HCT116 (cell line): ENCODE results near the gene UPP2. TPM values are rescaled to one million over a fixed set of nuclear protein-coding genes. Genes with fewer than 3 reads are reported as not detected.

ENCODE experiments used
- ATAC-seq: fragments of 200-7000 bp; cut with Tn5 transposase; 2 replicates; pipeline ENCODE4 v1.9.1; 2020; ENCODE audit warnings: mild to moderate bottlenecking, moderate library complexity
- BruUV-seq: library from RNA; stranded (reverse); fragments of 400-500 nt; replicated peaks from 2 replicates; lab custom pipeline; 2021; lab: Mats Ljungman, UMichigan
- CTCF ChIA-PET: fragments of 300-600 bp; sonication (Branson Sonifier 250); formaldehyde crosslinking; loops from one replicate; lab custom pipeline; 2021; ENCODE audit warnings: antibody characterized with exemption; lab: Charles Lee
- POLR2A ChIA-PET: fragments of 300-600, 350-600 bp; sonication (Branson Sonifier 250); formaldehyde crosslinking; loops from one replicate; lab custom pipeline; 2021; ENCODE audit warnings: antibody characterized with exemption; lab: Charles Lee
- RAD21 ChIA-PET, 2 experiments: fragments of 300-600 bp; sonication (Branson Sonifier 250); formaldehyde crosslinking; loops; one replicate each; lab custom pipeline; 2023; ENCODE audit warnings: low total read pairs in 2 of 2; ENCODE audit not compliant: uncharacterized antibody in 2 of 2, unreplicated experiment in 2 of 2, low non-redundant PET in 1 of 2; lab: Charles Lee
- DNase-seq: peaks from one replicate; pipeline ENCODE4 v3.0.0-alpha.2; 2010; ENCODE audit warnings: low read depth, low spot score
- H2AFZ ChIP-seq: fragments of 200-600 bp; shearing (Covaris generic), sonication (generic); 2 replicates; pipeline ENCODE4 v1.6.1; 2017; ENCODE audit warnings: low read depth, mixed run types, mixed read lengths, antibody characterized with exemption, low read length; ENCODE audit not compliant: poor library complexity, severe bottlenecking
- H3K27ac ChIP-seq: 2 replicates; pipeline ENCODE4 v1.5.1; 2012; ENCODE audit warnings: low read depth, low read length
- H3K27me3 ChIP-seq: fragments of 200-600 bp; sonication (generic); 2 replicates; pipeline ENCODE4 v1.6.1; 2016; ENCODE audit warnings: mixed run types, low read length, mixed read lengths; ENCODE audit not compliant: insufficient read depth
- H3K36me3 ChIP-seq, 2 experiments: fragments of 200-500 bp in 1 of 2; fragments of 200-600 bp in 1 of 2; sonication (Bioruptor generic) in 1 of 2; sonication (generic) in 1 of 2; 2 replicates each; pipeline versions ENCODE4 v1.5.1 to v1.6.1; 2014 to 2016; ENCODE audit warnings: low read length in 2 of 2, inconsistent platforms in 1 of 2, mixed read lengths in 1 of 2, mixed run types in 1 of 2; ENCODE audit not compliant: insufficient read depth in 2 of 2, control insufficient read depth in 1 of 2
- H3K4me1 ChIP-seq, 2 experiments: fragments of 200-600 bp in 1 of 2; sonication (generic) in 1 of 2; 2 replicates each; pipeline versions ENCODE4 v1.5.1 to v1.6.1; 2012 to 2017; ENCODE audit warnings: low read length in 2 of 2, inconsistent platforms in 1 of 2, mild to moderate bottlenecking in 1 of 2, mixed read lengths in 1 of 2, mixed run types in 1 of 2, moderate library complexity in 1 of 2; ENCODE audit not compliant: insufficient read depth in 2 of 2, control insufficient read depth in 1 of 2
- H3K4me2 ChIP-seq: fragments of 200-600 bp; sonication (generic); 2 replicates; pipeline ENCODE4 v1.6.1; 2017; ENCODE audit warnings: mixed run types, low read length, mixed read lengths
- H3K4me3 ChIP-seq, 2 experiments: fragments of 200-600 bp in 1 of 2; sonication (generic) in 1 of 2; replicated peaks in 1 of 2; 2 replicates each; pipeline ENCODE4 v1.5.1; 2011 to 2016; ENCODE audit warnings: low read length in 2 of 2, control low read depth in 1 of 2, low read depth in 1 of 2, mild to moderate bottlenecking in 1 of 2, mixed read lengths in 1 of 2, mixed run types in 1 of 2
- H3K79me2 ChIP-seq: fragments of 200-600 bp; sonication (generic); 2 replicates; pipeline ENCODE4 v1.6.1; 2017; ENCODE audit warnings: mild to moderate bottlenecking, mixed run types, low read length, moderate library complexity, mixed read lengths; ENCODE audit not compliant: insufficient read depth
- H3K9ac ChIP-seq: fragments of 200-600 bp; sonication (generic); 2 replicates; pipeline ENCODE4 v1.6.1; 2016; ENCODE audit warnings: low read length, mixed read lengths
- H3K9me2 ChIP-seq: fragments of 200-600 bp; sonication (generic), shearing (Covaris generic); 2 replicates; pipeline ENCODE4 v1.6.1; 2017; ENCODE audit warnings: mixed run types, mild to moderate bottlenecking, moderate library complexity; ENCODE audit not compliant: insufficient read depth
- H3K9me3 ChIP-seq, 2 experiments: fragments of 200-500 bp in 1 of 2; fragments of 200-600 bp in 1 of 2; sonication (Bioruptor generic) in 1 of 2; sonication (generic) in 1 of 2; 2 replicates each; pipeline ENCODE4 v1.6.1; 2014 to 2017; ENCODE audit warnings: low read length in 2 of 2, mixed read lengths in 2 of 2, inconsistent platforms in 1 of 2, low read depth in 1 of 2, mild to moderate bottlenecking in 1 of 2, mixed run types in 1 of 2, moderate library complexity in 1 of 2; ENCODE audit not compliant: control insufficient read depth in 1 of 2, insufficient read depth in 1 of 2
- H4K20me1 ChIP-seq: fragments of 200-600 bp; sonication (generic), shearing (Covaris generic); 2 replicates; pipeline ENCODE4 v1.6.1; 2017; ENCODE audit warnings: mixed run types, mild to moderate bottlenecking, moderate library complexity; ENCODE audit not compliant: insufficient read depth
- ATF3 ChIP-seq: IDR thresholded peaks from 2 replicates; pipeline ENCODE4 v1.6.1; 2012
- CBX3 ChIP-seq: IDR thresholded peaks from 2 replicates; pipeline ENCODE4 v1.6.1; 2012; ENCODE audit warnings: low read depth
- CEBPB ChIP-seq: IDR thresholded peaks from 2 replicates; pipeline ENCODE4 v1.6.1; 2012; ENCODE audit warnings: low read depth
- CTCF ChIP-seq, 3 experiments: fragments of 200-600 bp in 1 of 3; sonication (generic) in 1 of 3; IDR thresholded peaks in 2 of 3; conservative IDR thresholded peaks in 1 of 3; 2 replicates each; pipeline ENCODE4 v1.5.1; 2012 to 2017; ENCODE audit warnings: low read depth in 2 of 3, low read length in 2 of 3, antibody characterized with exemption in 1 of 3, borderline replicate concordance in 1 of 3, control low read depth in 1 of 3, mild to moderate bottlenecking in 1 of 3, mixed read lengths in 1 of 3, mixed run types in 1 of 3, moderate library complexity in 1 of 3; ENCODE audit not compliant: insufficient read depth in 1 of 3
- EGR1 ChIP-seq: IDR thresholded peaks from 2 replicates; pipeline ENCODE4 v1.6.1; 2012; ENCODE audit warnings: low read depth
- ELF1 ChIP-seq: IDR thresholded peaks from 2 replicates; pipeline ENCODE4 v1.6.1; 2012; ENCODE audit warnings: low read depth, borderline replicate concordance
- EZH2phosphoT487 ChIP-seq: fragments of 200-600 bp; IDR thresholded peaks from 2 replicates; pipeline ENCODE4 v1.6.1; 2018; ENCODE audit warnings: antibody characterized with exemption, borderline replicate concordance
- FOSL1 ChIP-seq: IDR thresholded peaks from 2 replicates; pipeline ENCODE4 v1.6.1; 2012; ENCODE audit warnings: low read depth
- JUND ChIP-seq: IDR thresholded peaks from 2 replicates; pipeline ENCODE4 v1.6.1; 2012
- MAX ChIP-seq: IDR thresholded peaks from 2 replicates; pipeline ENCODE4 v1.6.1; 2012
- POLR2A ChIP-seq: IDR thresholded peaks from 2 replicates; pipeline ENCODE4 v1.7.0; 2011; ENCODE audit warnings: borderline replicate concordance; ENCODE audit not compliant: insufficient read depth, insufficient read length; ENCODE audit errors: extremely low read depth
- POLR2AphosphoS5 ChIP-seq: IDR thresholded peaks from 2 replicates; pipeline ENCODE4 v1.6.1; 2011; ENCODE audit warnings: mild to moderate bottlenecking, low read depth, low read length, moderate library complexity
- RAD21 ChIP-seq: IDR thresholded peaks from 2 replicates; pipeline ENCODE4 v1.6.1; 2012; ENCODE audit warnings: low read depth, mild to moderate bottlenecking
- REST ChIP-seq: IDR thresholded peaks from 2 replicates; pipeline ENCODE4 v1.6.1; 2012; ENCODE audit warnings: low read depth
- SIN3A ChIP-seq: IDR thresholded peaks from 2 replicates; pipeline ENCODE4 v1.6.1; 2012; ENCODE audit warnings: low read depth
- SP1 ChIP-seq: IDR thresholded peaks from 2 replicates; pipeline ENCODE4 v1.6.1; 2012; ENCODE audit warnings: low read depth
- SRF ChIP-seq: IDR thresholded peaks from 2 replicates; pipeline ENCODE4 v1.6.1; 2012; ENCODE audit warnings: low read depth
- TCF7L2 ChIP-seq: IDR thresholded peaks from 2 replicates; pipeline ENCODE4 v1.7.0; 2011; ENCODE audit warnings: borderline replicate concordance, inconsistent platforms; ENCODE audit not compliant: insufficient read depth, insufficient read length; ENCODE audit errors: extremely low read depth
- YY1 ChIP-seq: IDR thresholded peaks from 2 replicates; pipeline ENCODE4 v1.6.1; 2011; ENCODE audit warnings: low read length, low read depth, moderate library complexity, mild to moderate bottlenecking; ENCODE audit not compliant: insufficient replicate concordance; ENCODE audit errors: extremely low read depth
- ZFX ChIP-seq: fragments of 450-650 bp; IDR thresholded peaks from 2 replicates; pipeline ENCODE4 v1.6.1; 2017
- intact Hi-C: fragments of 100-400 bp; cut with micrococcal nuclease; formaldehyde crosslinking; loops from 2 replicates; pipeline ENCODE4 v1.10.0; 2022
- total RNA-seq: library from RNA; stranded (reverse); gene quantifications from one replicate; pipeline ENCODE4 v1.2.1, GENCODE V29; 2021; ENCODE audit not compliant: unreplicated experiment

UPP2 gene
- total RNA-seq, 1 experiment from 2014 or later, result not detected

GRCh38 chr2:158098178-158098577, 3.5 kb upstream of the UPP2 start:
- no peak overlapping the region for H2AFZ ChIP-seq
- H4K20me1 ChIP-seq, result no peaks in the 10 kb centered on the region
- H3K27ac ChIP-seq, result no peak overlapping the region
- BruUV-seq, result no TSS peak
- H3K79me2 ChIP-seq, result no peaks in the 10 kb centered on the region
- POLR2A ChIA-PET, result no interaction called here
- DNase-seq (no peak), ATAC-seq (no peak)
- CTCF ChIA-PET, result no interaction called here
- intact Hi-C loops, result no loop called here
- H3K27me3 ChIP-seq, result no peaks in the 10 kb centered on the region
- RAD21 ChIA-PET, result no interaction called here
- no peak overlapping the region for H3K9ac ChIP-seq
- TF ChIP-seq YY1 (no peak), ZFX (no peak), CEBPB (no peak), CTCF (IDR thresholded peaks at IDR 0.05 in 2 of 3, conservative IDR thresholded peaks at IDR 0.05 in 1 of 3; ENCODE audit: borderline replicate concordance in 1 of 3, insufficient read depth in 1 of 3, low read depth in 2 of 3, low read length in 2 of 3) (no peak), REST (no peak), ELF1 (no peak), FOSL1 (no peak), SP1 (no peak), SIN3A (no peak), MAX (no peak), TCF7L2 (no peak), POLR2AphosphoS5 (no peak), JUND (no peak), ATF3 (no peak), EGR1 (no peak), CBX3 (no peak), EZH2phosphoT487 (no peak), RAD21 (no peak), POLR2A (no peak), SRF (no peak)
- no peaks in the 10 kb centered on the region for H3K9me3 ChIP-seq
- H3K36me3 ChIP-seq, result no peaks in the 10 kb centered on the region
- no peak overlapping the region for H3K4me3 ChIP-seq
- H3K4me1 ChIP-seq, result no peaks in the 10 kb centered on the region
- no peak overlapping the region for H3K4me2 ChIP-seq
- H3K9me2 ChIP-seq, result no peaks in the 10 kb centered on the region
